Astrocyte of the spinal cord (primary cell): ENCODE results near the gene RPL13.
A peak's percentile ranks its signal among the peaks of the same experiment; 100 is the strongest.

Source experiments
- DNase-seq: peaks from one replicate; pipeline ENCODE4 v3.0.0; 2011; ENCODE audit warnings: low read depth, low spot score
- H3K4me3 ChIP-seq: 2 replicates; pipeline ENCODE4 v1.5.1; 2011; ENCODE audit warnings: low read depth, mild to moderate bottlenecking, low read length, moderate library complexity
- CTCF ChIP-seq: IDR thresholded peaks from 2 replicates; pipeline ENCODE4 v1.5.1; 2012; ENCODE audit warnings: low read depth, mild to moderate bottlenecking, low read length, inconsistent platforms
- in situ Hi-C: cut with HindIII; loops from 2 replicates; pipeline ENCODE4 v1.10.0; 2017; ENCODE audit warnings: low sequenced_read_pairs

Gene RPL13

GRCh38 chr16:89561142-89561883 is 831 bp downstream of the RPL13 start:
- in situ Hi-C loops, result no loop called here
- DNase-seq, result no peak
- H3K4me3 ChIP-seq, result peak overlapping the region; percentile 77
- no peak for TF ChIP-seq CTCF

GRCh38 chr16:89561884-89562599 is 1.6 kb downstream of the RPL13 start:
- H3K4me3 ChIP-seq, result peak overlapping the region; percentile 77
- no peak for TF ChIP-seq CTCF
- no peak for DNase-seq
- in situ Hi-C loops, result no loop called here

- H3K4me3 ChIP-seq, result peak overlapping the region; percentile 77
- in situ Hi-C loops, result no loop called here
- no peak for TF ChIP-seq CTCF
- DNase-seq, result peak; percentile 56
Measured at GRCh38 chr16:89562939-89563338, 2.5 kb downstream of the RPL13 start.

GRCh38 chr16:89563639-89564392 is 3.3 kb downstream of the RPL13 start:
- no peak for DNase-seq
- in situ Hi-C loops, result no loop called here
- no peak for TF ChIP-seq CTCF
- no peak overlapping the region for H3K4me3 ChIP-seq

GRCh38 chr16:89564476-89565255 is 4.2 kb downstream of the RPL13 start:
- DNase-seq, result no peak
- TF ChIP-seq CTCF, result no peak
- in situ Hi-C loops, result no loop called here
- no peak overlapping the region for H3K4me3 ChIP-seq

GRCh38 chr16:89565256-89565505 is 4.7 kb downstream of the RPL13 start:
- DNase-seq, result no peak
- no peak overlapping the region for H3K4me3 ChIP-seq
- no peak for TF ChIP-seq CTCF
- in situ Hi-C loops, result no loop called here
